ENCODE results near the gene SHISAL1.

- TF ChIP-seq CTCF (IDR thresholded peaks at IDR 0.05) (no peak), EZH2 (IDR thresholded peaks at IDR 0.05; ENCODE audit: borderline replicate concordance, insufficient read depth, low read depth, low read length, poor library complexity, severe bottlenecking) (no peak)
These were observed 42.8 kb downstream of the SHISAL1 start for GRCh38 chr22:44269757-44270555.
